LNCAP (cell line): ENCODE data around the gene MLLT6.
A peak's percentile ranks its signal among the peaks of the same experiment; 100 is the strongest.

Source experiments
- TF ChIP-seq, protein P1 (sequence below): fragments of 450-650 bp; IDR thresholded peaks from 2 replicates; pipeline ENCODE4 v1.5.1; 2017; ENCODE audit warnings: mild to moderate bottlenecking

The MLLT6 gene

DNA sequence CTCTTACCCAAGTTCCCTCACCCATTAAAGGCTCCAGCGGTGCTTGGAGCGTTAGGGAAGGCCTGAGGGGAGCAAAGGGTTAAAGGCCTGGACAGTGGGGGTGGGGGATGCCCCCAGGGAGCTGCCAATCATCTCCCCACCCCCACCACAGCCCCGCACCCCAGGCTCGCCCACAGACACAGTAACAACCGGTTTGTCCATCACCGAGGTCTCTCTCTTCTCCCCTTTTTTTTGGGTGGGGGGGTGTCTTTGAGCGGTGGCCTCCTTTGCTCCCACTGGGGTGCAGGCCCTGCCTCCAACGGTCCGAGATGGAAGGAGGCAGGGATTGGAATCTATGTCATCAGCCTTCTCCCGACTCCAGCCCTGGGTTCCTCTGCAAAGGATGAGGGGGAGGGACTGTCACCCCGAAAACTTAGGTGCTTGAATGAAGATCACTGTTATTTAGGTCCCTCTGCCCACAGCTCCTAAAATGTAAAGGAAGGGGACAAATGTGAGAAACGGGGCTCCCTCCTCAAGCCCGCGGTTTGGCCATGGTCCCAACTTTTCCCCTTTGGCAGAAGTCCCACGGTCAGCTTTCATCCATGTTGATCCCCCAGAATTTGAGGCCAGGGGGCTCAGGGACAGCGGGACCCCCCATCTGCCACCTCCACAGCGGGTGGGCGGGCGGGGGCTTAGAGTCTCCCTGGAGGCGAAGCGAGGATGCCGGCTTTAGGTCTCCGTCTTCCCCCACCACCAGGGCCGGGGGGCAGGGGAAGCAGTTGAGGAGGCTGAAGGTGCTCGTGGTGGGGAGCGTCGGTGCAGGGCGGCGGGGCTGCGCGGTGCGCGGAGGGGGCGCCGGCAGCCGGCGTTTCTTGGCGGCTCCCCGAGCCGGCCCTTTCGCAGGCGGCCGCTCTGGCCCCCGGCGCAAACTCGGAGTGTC, 32.0 kb upstream of the MLLT6 start:
- TF ChIP-seq, protein P1, sequence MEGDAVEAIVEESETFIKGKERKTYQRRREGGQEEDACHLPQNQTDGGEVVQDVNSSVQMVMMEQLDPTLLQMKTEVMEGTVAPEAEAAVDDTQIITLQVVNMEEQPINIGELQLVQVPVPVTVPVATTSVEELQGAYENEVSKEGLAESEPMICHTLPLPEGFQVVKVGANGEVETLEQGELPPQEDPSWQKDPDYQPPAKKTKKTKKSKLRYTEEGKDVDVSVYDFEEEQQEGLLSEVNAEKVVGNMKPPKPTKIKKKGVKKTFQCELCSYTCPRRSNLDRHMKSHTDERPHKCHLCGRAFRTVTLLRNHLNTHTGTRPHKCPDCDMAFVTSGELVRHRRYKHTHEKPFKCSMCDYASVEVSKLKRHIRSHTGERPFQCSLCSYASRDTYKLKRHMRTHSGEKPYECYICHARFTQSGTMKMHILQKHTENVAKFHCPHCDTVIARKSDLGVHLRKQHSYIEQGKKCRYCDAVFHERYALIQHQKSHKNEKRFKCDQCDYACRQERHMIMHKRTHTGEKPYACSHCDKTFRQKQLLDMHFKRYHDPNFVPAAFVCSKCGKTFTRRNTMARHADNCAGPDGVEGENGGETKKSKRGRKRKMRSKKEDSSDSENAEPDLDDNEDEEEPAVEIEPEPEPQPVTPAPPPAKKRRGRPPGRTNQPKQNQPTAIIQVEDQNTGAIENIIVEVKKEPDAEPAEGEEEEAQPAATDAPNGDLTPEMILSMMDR, result no peak

DNA sequence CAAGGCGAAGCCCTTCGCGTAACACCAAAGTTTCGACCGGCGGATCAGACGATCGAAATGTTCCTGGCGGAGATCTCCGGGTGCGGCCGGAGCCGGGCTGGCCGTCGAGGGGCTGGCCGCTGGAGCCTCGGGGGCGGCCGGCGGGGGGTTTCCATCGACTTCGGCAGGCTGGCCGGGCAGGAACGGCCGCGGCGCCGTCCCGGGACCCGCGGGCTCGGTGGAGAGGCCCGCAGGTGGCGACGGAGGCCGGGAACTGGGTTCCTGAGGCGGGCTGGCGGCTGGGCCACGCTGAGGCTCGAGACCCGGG, 31.4 kb upstream of the MLLT6 start:
- TF ChIP-seq, protein P1, result no peak

DNA sequence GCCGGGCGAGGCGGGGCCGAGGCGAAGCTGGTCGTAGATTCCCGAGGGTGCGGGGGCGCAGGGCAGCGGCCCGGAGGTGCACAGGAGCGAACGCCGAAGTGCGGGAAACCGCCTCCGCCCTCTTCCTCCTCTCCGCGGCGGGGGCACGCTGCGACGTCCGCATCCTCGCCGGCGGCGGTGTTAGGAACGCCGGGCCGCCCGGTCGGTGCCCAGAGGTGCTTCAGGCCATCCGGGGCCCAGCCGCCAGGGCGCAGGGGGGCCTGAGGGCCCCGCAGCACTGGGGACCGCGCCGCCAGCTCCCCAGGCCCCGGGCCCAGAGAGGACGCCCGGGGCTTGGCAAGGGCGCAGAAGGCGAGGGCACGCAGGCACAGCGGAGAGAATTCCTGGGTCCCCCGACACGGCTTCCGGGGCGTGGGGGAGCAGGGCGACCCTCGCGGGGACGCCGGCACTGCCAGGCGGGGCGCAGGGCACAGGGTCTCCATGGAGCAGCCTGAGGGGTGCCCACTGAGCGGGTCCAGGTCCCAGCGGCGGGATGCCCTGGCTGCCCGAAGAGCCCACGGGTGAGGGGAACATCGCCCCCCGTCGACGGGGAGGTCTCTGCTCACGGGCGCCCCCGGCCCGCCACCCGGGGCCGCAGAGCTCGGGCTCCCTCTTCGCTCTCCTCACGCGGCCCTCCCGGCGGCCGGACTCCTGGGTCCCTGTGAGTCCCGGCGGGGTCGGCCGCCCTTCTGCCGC, 30.9 kb upstream of the MLLT6 start:
- TF ChIP-seq, protein P1, result peak; percentile 29; the same call in 1 of the 2 replicates

DNA sequence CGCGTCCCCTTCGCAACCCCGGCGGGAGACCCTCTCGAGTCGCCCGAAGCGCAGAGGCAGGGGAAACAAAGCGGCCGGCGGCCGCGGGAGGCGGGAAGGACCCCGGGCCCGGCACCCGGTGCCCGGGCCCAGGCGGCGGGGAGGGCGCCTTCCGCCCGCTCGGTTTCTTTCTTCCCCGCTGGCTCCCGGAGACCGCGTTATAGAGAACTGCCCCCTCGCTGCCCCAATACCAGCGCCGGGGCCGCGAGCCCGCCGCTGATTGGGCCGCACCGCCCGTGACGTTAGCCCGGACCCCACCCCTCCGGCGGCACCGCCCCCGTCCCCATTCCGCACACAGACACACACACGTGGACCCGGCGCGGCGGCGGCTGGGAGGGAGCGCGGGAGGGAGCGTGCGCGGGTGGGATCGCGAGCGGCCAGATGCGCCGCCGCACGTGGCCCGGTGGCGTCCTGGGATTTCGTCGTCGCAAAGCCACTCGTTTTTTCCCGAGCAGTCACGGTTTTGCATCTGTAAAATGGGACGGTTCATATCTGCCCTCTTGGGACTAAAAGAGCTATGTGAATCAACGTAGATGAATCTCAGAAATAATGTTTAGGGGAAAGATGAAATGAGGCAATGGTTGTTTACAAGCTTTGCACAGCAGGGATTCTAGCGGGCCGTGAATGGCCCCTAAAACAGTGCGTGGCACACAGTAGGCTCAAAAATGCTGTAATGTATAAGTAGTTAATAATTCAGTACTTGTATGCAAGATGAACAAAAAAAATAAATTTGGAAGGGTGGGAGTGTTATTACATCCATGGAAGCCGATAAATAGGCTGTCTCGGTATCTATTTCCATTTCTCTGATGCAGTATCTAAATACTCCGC, 30.1 kb upstream of the MLLT6 start, which contains the start of gene EPOP:
Gene EPOP (minus strand): TSS at position 209 of the 867 bp plus-strand sequence. CDS start 462 bp downstream, outside the sequence.
- TF ChIP-seq, protein P1, result no peak

DNA sequence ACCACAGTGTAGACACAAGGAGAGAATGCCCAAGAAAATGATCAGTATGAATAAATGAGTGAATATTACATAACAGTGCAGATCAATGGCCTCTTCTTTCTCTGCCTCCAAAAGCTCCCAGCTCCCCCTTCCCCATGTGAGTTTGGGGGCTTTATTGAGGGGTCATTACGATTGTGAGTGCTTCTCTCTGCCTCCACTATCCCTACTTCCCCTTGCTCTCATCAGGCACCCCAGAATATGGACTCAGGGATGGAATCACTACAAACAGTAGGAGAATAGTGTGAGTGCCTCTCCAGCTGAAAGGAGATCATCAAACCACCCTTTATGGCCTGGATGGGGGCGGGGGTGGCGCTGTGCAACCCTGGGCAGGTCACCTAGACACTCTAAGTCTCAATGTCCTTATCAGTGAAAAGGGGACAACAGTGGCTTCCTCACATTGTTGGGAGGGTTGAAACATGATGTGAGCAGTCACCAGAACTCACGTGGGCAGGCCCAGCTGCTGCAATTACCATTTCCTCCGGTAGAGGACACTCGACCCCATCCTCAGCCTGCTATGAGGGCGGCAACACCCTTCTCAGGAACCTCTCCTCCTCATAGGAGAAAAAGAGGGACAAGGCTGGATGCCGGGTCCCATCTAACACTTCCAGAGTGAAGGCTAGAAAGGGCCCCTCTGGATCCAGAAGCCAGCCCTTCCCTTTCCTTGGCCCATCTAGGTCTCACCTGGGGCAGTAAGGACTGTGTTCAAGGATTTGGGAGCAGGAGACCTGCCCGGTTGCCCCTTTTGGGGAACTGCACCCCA, 28.2 kb upstream of the MLLT6 start:
- TF ChIP-seq, protein P1, result peak; percentile 96

DNA sequence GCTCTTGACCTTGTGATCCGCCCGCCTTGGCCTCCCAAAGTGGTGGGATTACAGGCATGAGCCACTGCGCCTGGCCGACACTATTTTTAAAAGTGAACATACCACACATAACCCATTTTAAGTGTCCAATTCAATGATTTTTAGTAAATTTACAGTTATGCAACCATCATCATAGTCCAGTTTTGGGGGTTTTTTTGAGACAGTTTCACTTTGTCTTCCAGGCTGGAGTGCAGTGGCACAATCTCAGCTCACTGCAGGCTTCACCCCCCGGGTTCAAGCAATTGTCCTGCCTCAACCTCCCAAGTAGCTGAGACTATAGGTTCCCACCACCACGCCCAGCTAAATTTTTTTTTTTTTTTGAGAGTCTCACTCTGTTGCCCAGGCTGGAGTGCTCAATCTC, 27.3 kb upstream of the MLLT6 start:
- TF ChIP-seq, protein P1, result no peak
